ENCODE data around the gene PLEKHA1. TPM values are rescaled to one million over a fixed set of nuclear protein-coding genes. Genes with fewer than 3 reads are reported as not detected.

The PLEKHA1 gene
- total and polyA plus RNA-seq, 2 experiments from 2014 or later: 54.0 to 62.6 TPM

DNA sequence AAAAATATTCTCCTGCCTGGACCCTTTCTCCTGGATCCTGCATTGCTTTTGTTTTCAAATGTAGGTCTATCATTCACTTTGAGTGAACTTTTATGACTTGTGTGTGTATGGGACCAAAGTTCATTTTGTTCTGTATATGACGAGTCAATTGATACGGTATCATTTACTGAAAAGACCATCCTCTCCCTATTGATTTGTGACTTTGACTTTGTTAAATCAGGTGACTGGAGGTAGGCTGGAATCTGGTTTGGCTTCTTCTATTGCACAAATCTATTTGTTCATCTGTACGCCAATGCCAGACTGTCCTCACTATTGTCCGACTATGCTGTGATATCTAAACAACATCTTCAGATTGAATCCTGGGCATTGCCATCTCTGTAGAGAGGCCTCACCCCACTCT lies 74.6 kb downstream of the PLEKHA1 start:
- Histone ChIP-seq H3K9me2 (replicated peaks; ENCODE audit: insufficient read depth) (no peaks in the 10 kb centered on the region), H3K27me3 (no peaks in the 10 kb centered on the region), H3K79me2 (no peaks in the 10 kb centered on the region), H3K9me3 (ENCODE audit: low read depth) (no peaks in the 10 kb centered on the region), H3K4me1 (ENCODE audit: insufficient read depth) (peaks cover 13% of the 10 kb centered on the region), H3K36me3 (replicated peaks; ENCODE audit: insufficient read depth, low read depth) (no peaks in the 10 kb centered on the region), H3K4me2 (no peak overlapping the region), H3K27ac (no peak overlapping the region), H3K4me3 (no peak overlapping the region), H4K20me1 (ENCODE audit: insufficient read depth, poor library complexity, severe bottlenecking) (no peaks in the 10 kb centered on the region), H2AFZ (no peak overlapping the region)
- TF ChIP-seq EZH2 (IDR thresholded peaks at IDR 0.05; ENCODE audit: borderline replicate concordance) (no peak), EZH2phosphoT487 (IDR thresholded peaks at IDR 0.05; ENCODE audit: low read depth, severe bottlenecking, unreplicated experiment) (no peak)
- TF ChIP-seq, protein P1, sequence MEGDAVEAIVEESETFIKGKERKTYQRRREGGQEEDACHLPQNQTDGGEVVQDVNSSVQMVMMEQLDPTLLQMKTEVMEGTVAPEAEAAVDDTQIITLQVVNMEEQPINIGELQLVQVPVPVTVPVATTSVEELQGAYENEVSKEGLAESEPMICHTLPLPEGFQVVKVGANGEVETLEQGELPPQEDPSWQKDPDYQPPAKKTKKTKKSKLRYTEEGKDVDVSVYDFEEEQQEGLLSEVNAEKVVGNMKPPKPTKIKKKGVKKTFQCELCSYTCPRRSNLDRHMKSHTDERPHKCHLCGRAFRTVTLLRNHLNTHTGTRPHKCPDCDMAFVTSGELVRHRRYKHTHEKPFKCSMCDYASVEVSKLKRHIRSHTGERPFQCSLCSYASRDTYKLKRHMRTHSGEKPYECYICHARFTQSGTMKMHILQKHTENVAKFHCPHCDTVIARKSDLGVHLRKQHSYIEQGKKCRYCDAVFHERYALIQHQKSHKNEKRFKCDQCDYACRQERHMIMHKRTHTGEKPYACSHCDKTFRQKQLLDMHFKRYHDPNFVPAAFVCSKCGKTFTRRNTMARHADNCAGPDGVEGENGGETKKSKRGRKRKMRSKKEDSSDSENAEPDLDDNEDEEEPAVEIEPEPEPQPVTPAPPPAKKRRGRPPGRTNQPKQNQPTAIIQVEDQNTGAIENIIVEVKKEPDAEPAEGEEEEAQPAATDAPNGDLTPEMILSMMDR (IDR thresholded peaks at IDR 0.05; ENCODE audit: poor library complexity): no peak
- WGBS (ENCODE audit: low lambda C conversion rate, missing lambda C conversion rate): 72% methylated on average over 4 of the region's 4 CpGs
- DNase-seq (ENCODE audit: low spot score): no peak

DNA sequence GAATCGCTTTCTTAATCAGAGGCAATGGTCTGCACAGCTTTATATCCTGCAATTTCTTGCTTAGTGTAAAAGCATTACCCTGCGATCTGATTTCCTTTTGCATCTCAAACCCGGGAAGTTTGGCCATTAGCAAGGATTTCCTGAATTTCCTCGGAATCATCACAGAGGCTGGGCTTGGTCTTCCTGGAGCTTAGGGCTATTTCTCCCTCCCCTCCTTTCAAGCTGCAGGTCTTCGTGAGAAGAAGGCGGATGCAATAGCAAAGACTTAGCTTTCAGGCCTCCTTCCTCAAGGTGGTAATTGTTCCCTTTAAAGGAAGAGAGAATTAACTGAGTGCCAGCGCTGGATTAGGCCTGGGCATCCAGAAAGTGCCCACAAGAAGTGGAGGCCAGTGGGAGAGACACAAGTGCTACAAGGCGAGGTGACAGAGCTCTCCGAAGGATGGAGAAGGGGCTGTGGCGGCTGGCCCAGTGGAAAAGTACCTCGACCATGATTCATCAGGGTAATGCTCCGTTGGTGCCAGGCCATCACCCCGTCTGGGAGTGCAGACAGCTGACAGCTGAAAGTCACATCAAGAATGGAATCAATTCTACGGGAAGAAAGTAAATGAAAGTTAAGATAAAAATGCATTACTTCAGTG lies 76.0 kb downstream of the PLEKHA1 start:
- H3K4me3 ChIP-seq: no peak overlapping the region
- H3K79me2 ChIP-seq: no peaks in the 10 kb centered on the region
- H3K4me2 ChIP-seq: no peak overlapping the region
- DNase-seq (ENCODE audit: low spot score): no peak
- 81% methylated on average over 14 of the region's 14 CpGs for WGBS (ENCODE audit: low lambda C conversion rate, missing lambda C conversion rate)
- no peaks in the 10 kb centered on the region for H3K9me3 ChIP-seq (ENCODE audit: low read depth)
- H3K27me3 ChIP-seq: no peaks in the 10 kb centered on the region
- H4K20me1 ChIP-seq (ENCODE audit: insufficient read depth, poor library complexity, severe bottlenecking): no peaks in the 10 kb centered on the region
- no peak for TF ChIP-seq EZH2phosphoT487 (IDR thresholded peaks at IDR 0.05; ENCODE audit: low read depth, severe bottlenecking, unreplicated experiment)
- TF ChIP-seq, protein P1 (IDR thresholded peaks at IDR 0.05; ENCODE audit: poor library complexity): no peak
- no peak for TF ChIP-seq EZH2 (IDR thresholded peaks at IDR 0.05; ENCODE audit: borderline replicate concordance)
- H3K27ac ChIP-seq: no peak overlapping the region
- H2AFZ ChIP-seq: no peak overlapping the region
- no peaks in the 10 kb centered on the region for H3K36me3 ChIP-seq (replicated peaks; ENCODE audit: insufficient read depth, low read depth)
- H3K9me2 ChIP-seq (replicated peaks; ENCODE audit: insufficient read depth): no peaks in the 10 kb centered on the region
- H3K4me1 ChIP-seq (ENCODE audit: insufficient read depth): peaks cover 13% of the 10 kb centered on the region

DNA sequence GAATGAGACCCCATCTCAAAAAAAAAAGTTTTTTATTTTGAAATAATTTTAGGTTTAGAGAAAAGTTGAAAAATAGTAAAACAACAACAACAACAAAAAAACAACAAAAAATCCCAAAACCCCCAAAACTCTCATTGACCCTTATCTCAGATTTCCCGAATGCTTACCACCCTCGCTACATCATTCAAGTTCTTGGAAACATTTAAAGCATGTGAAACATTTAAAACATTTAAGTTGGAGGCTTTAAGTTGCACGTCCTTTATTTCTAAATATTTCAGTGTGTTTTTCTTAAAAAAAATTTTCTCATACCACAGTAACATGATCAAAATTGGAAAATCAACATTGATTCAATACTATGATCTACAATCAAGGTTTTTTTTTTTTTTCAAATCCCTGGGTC lies 79.6 kb downstream of the PLEKHA1 start:
- Histone ChIP-seq H3K4me1 (ENCODE audit: insufficient read depth) (peaks cover 9% of the 10 kb centered on the region), H3K4me2 (no peak overlapping the region), H3K36me3 (replicated peaks; ENCODE audit: insufficient read depth, low read depth) (no peaks in the 10 kb centered on the region), H4K20me1 (ENCODE audit: insufficient read depth, poor library complexity, severe bottlenecking) (no peaks in the 10 kb centered on the region), H3K79me2 (no peaks in the 10 kb centered on the region), H3K27ac (no peak overlapping the region), H3K27me3 (peaks cover 2% of the 10 kb centered on the region), H2AFZ (no peak overlapping the region), H3K9me3 (ENCODE audit: low read depth) (no peaks in the 10 kb centered on the region), H3K9me2 (replicated peaks; ENCODE audit: insufficient read depth) (no peaks in the 10 kb centered on the region), H3K4me3 (no peak overlapping the region)
- 74% methylated on average over 3 of the region's 3 CpGs for WGBS (ENCODE audit: low lambda C conversion rate, missing lambda C conversion rate)
- no peak for DNase-seq (ENCODE audit: low spot score)
- TF ChIP-seq EZH2 (IDR thresholded peaks at IDR 0.05; ENCODE audit: borderline replicate concordance): no peak
- no peak for TF ChIP-seq EZH2phosphoT487 (IDR thresholded peaks at IDR 0.05; ENCODE audit: low read depth, severe bottlenecking, unreplicated experiment)
- TF ChIP-seq, protein P1 (IDR thresholded peaks at IDR 0.05; ENCODE audit: poor library complexity): no peak
